GM08714 (cell line): ENCODE measurements around the gene CYB561.

Source experiments
- H3K4me3 ChIP-seq: fragments of 200-500 bp; sonication (Bioruptor generic); 2 replicates; pipeline ENCODE4 v1.5.1; 2014; ENCODE audit warnings: mild to moderate bottlenecking, low read length, inconsistent platforms
- ZNF274 ChIP-seq: IDR thresholded peaks from 2 replicates; pipeline ENCODE4 v1.6.1; 2012; ENCODE audit warnings: mild to moderate bottlenecking, low read depth, low read length

CYB561 gene

DNA sequence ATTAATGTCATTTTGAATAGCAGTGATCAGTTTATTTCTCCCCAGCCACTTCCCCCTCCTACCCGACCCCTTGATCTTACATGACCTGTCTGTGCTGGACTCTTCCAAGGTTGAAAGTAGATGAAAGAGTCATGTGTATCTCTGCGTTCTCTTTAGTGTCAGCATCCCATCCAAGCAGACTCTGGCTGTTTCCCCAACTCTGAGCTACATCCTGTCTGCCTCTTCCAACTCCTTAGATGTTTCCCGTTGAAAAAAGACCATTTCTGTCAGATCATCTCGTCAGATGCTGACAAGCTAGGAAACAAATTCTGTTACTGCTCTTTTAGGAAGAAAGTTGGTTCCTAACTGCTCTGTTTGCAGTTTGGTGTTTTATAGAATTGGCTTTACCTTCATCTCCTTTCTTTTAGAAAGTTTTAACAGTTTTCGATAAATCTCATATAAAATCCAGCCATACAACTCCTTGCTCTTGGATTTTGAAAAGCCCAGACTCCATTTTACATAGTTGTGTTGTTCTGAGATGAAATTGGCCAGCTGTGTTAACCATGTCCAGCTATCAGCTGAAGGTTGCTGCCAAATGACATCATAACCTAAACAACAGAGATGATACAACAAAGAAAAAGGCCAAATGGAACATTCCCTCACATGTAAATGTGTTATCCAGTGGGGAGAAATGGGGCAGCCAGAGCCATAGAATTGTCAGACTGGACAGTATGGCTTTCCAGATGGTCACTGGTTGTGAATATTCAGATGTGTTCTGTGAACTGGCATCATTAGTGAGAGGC is 43.5 kb downstream of the CYB561 start:
- no peak for TF ChIP-seq ZNF274

DNA sequence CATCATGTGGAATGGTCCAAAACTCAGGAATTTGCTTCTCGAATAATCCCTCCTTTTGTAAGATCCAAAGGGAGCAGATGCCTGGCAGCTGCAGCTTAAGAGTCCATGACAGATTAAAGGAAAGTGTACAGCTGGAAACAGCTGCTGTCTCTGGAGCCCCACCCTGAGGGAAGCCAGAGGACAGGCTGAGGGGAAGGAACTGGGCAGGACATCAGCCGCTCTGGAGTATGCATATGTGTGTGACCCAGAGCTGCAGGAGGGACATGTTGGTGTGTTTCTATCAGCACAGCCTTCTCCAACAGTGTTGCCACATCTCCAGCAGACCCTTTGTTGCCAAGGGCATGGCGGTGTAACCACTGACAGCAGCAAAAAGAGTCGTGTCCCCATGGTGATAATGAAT is 46.2 kb downstream of the CYB561 start:
- H3K4me3 ChIP-seq: no peak overlapping the region
- no peak for TF ChIP-seq ZNF274

More for the DNA sequence above, 43.5 kb downstream of the CYB561 start:
- H3K4me3 ChIP-seq: no peak overlapping the region

- TF ChIP-seq ZNF274: no peak
- H3K4me3 ChIP-seq: no peak overlapping the region
These were observed 46.8 kb downstream of the CYB561 start for GRCh38 chr17:63399316-63399715.

DNA sequence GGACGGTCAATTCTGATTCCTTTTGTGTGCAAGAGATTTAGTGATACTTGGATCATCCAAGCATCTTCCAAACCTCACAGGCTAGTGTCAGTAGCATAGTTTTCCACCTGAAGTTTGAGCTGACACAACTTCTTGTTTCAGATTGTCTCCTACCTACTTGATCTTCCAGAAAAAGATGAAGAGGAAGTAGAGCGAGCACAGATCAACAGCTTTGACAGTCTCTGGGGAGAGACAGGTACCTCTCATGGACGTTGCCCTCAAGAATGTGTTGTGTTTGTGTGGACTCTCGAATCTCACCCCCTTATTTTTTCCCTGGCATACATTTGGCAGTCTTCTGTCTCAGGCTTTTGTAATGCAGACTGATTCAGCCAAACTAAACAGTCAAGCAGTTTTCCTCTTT is 47.4 kb downstream of the CYB561 start:
- TF ChIP-seq ZNF274: no peak
- no peak overlapping the region for H3K4me3 ChIP-seq

GRCh38 chr17:63395075-63395805 is 50.9 kb downstream of the CYB561 start:
- no peak overlapping the region for H3K4me3 ChIP-seq
- TF ChIP-seq ZNF274: no peak

GRCh38 chr17:63390090-63390489 is 56.0 kb downstream of the CYB561 start:
- H3K4me3 ChIP-seq: no peak overlapping the region
- TF ChIP-seq ZNF274: no peak

- no peak for TF ChIP-seq ZNF274
These were observed 58.3 kb downstream of the CYB561 start for GRCh38 chr17:63387656-63388340.

DNA sequence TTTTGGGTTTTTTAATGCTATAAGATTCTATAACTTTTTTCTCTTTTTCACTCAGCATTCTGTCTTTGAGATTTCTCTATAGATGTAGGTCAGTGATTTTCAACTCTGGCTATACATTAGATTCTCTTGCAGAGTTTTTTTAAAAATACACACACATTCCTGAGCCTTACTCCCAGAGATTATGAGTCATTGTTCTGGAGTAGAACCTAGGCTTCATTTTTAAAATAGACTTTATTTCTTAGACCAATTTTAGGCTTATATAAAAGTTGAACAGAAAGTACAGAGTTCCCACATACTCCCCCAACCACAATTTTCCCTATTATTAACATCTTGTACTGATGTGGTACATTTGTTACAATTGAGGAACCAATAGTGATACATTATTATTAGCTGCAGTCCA is 63.3 kb downstream of the CYB561 start:
- no peak for TF ChIP-seq ZNF274
- H3K4me3 ChIP-seq: no peak overlapping the region

More at GRCh38 chr17:63387656-63388340, 58.3 kb downstream of the CYB561 start:
- H3K4me3 ChIP-seq: no peak overlapping the region
